Ovary (tissue), 9 donors: Measurements from ENCODE around the gene CCDC60. TPM values are rescaled to one million over a fixed set of nuclear protein-coding genes. Genes with fewer than 3 reads are reported as not detected.

Experiments used
- DNase-seq, 5 donors: peaks; one replicate each; pipeline ENCODE4 v3.0.0-alpha.2; 2019 to 2020
- H3K27ac ChIP-seq, 2 donors: fragments of 200-600 bp; one replicate each; pipeline versions ENCODE4 v1.5.1 to v1.8.0; 2019 to 2022
- H3K27me3 ChIP-seq: fragments of 200-600 bp; one replicate; pipeline ENCODE4 v1.8.0; 2022
- H3K36me3 ChIP-seq: fragments of 200-600 bp; sonication (generic); one replicate; pipeline ENCODE4 v1.5.1; 2019
- H3K4me1 ChIP-seq: one replicate; pipeline ENCODE4 v1.8.1; 2013; ENCODE audit warnings: mild to moderate bottlenecking, moderate library complexity; ENCODE audit not compliant: insufficient read depth
- H3K4me3 ChIP-seq: fragments of 200-600 bp; sonication (generic); one replicate; pipeline ENCODE4 v1.5.1; 2017
- H3K9me3 ChIP-seq, 2 donors: fragments of 200-600 bp in 1 of 2; sonication (generic) in 1 of 2; one replicate each; pipeline versions ENCODE4 v1.5.1 to v1.8.1; 2013 to 2019; ENCODE audit warnings: mild to moderate bottlenecking in 1 of 2, moderate library complexity in 1 of 2
- EP300 ChIP-seq: sonication (generic); formaldehyde crosslinking; IDR thresholded peaks from one replicate; pipeline ENCODE4 v1.6.1; 2017; ENCODE audit warnings: antibody characterized with exemption
- POLR2A ChIP-seq: fragments of 450-650 bp; IDR thresholded peaks from one replicate; pipeline ENCODE4 v1.6.1; 2017; ENCODE audit warnings: antibody characterized with exemption, mild to moderate bottlenecking, moderate library complexity
- WGBS, 3 donors: extraction: QIAGEN DNeasy Blood & Tissue Kit in 1 of 3; methylation state at CpG; one replicate each; pipeline versions ENCODE4 v1.1.5 to v1.1.7; 2013 to 2017; 5-methylcytosine and 5-hydroxymethylcytosine counted together
- intact Hi-C, 4 donors: fragments of 100-400 bp; cut with DNase I; formaldehyde crosslinking; loops; one replicate each; pipeline versions ENCODE4 v1.11.0 to v1.15.1; 2022 to 2023
- polyA plus RNA-seq, 2 donors: library from polyadenylated mRNA; stranded (reverse); fragments of 200-250 nt in 1 of 2; fragments of 350-450 nt in 1 of 2; fragmentation: Illumina TruSeq in 1 of 2; extraction: RNeasy Lipid Tissue Mini Kit (QIAGEN cat#74804) in 1 of 2; gene quantifications; one replicate each; pipeline ENCODE4 v1.2.3, GENCODE V29; 2013 to 2014
- total RNA-seq, 7 donors: library from RNA; depleted of rRNA in 2 of 7; stranded (reverse); fragments of >200 nt in 2 of 7; fragmentation: NEBNext Ultra II Directional in 3 of 7; extraction: Animal tissue kit (Norgen Biotek cat#: 25700) in 3 of 7; gene quantifications; one replicate each; pipeline versions ENCODE4 v1.1.0 to v1.2.4, GENCODE V29; 2016 to 2023
- TF ChIP-seq, protein P1 (sequence below), 3 donors: fragments of 450-650 bp in 2 of 3; fragments of 200-600 bp in 1 of 3; IDR thresholded peaks; one replicate each; pipeline versions ENCODE4 v1.5.1 to v1.8.0; 2016 to 2022; ENCODE audit warnings: antibody characterized with exemption in 3 of 3, mild to moderate bottlenecking in 1 of 3
- donor health status: DM: no; HTN: no; CAD: no; lungs with moderate emphysema.
- donor health status: DM: no; HTN: no; CAD: no.
- donor health status: Bipolar disorder and iron deficiency.
- donor health status: DM: yes; HTN: yes; CAD: no.
- donor health status: DM: no; HTN: no; CAD: no.
- donor health status: DM: yes; HTN: yes; CAD: no.

Gene CCDC60
- total and polyA plus RNA-seq, 9 donors, result 0.32 to 9.1 (median 0.59) TPM; not detected in 3

DNA sequence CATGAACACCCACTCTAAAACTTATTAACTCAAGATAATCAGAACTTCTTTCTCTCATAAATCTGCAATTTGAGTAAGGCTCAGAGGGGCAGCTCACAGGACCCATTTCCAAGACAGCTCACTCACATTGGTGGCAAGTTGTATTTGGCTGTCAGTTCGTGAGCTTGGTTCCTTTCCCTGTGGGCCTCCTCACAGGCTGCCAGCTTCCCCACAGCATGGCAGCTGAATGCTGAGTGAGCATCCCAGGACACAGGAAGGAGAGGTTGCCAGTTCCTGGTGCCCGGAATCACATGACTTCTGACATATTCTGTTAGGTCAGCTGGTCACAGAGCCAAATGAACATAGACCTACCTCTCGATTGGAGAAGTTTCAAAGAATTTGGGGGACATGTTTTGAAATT is 142.4 kb downstream of the CCDC60 start:
- no peak overlapping the region for H3K27ac ChIP-seq
- no peaks in the 10 kb centered on the region for H3K9me3 ChIP-seq
- DNase-seq, result no peak
- no peaks in the 10 kb centered on the region for H3K4me1 ChIP-seq
- intact Hi-C loops, result no loop called here
- H3K4me3 ChIP-seq, result no peak overlapping the region
- TF ChIP-seq POLR2A (no peak), EP300 (no peak)
- TF ChIP-seq, protein P1, sequence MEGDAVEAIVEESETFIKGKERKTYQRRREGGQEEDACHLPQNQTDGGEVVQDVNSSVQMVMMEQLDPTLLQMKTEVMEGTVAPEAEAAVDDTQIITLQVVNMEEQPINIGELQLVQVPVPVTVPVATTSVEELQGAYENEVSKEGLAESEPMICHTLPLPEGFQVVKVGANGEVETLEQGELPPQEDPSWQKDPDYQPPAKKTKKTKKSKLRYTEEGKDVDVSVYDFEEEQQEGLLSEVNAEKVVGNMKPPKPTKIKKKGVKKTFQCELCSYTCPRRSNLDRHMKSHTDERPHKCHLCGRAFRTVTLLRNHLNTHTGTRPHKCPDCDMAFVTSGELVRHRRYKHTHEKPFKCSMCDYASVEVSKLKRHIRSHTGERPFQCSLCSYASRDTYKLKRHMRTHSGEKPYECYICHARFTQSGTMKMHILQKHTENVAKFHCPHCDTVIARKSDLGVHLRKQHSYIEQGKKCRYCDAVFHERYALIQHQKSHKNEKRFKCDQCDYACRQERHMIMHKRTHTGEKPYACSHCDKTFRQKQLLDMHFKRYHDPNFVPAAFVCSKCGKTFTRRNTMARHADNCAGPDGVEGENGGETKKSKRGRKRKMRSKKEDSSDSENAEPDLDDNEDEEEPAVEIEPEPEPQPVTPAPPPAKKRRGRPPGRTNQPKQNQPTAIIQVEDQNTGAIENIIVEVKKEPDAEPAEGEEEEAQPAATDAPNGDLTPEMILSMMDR (IDR thresholded peaks at IDR 0.05), result no peak
- 74 to 87% (median 84%) methylated on average over 3 of the region's 3 CpGs for WGBS, 3 donors
- H3K36me3 ChIP-seq, result no peaks in the 10 kb centered on the region
- no peaks in the 10 kb centered on the region for H3K27me3 ChIP-seq

- TF ChIP-seq POLR2A, result no peak
- TF ChIP-seq, protein P1 (IDR thresholded peaks at IDR 0.05), result no peak
- TF ChIP-seq EP300, result no peak
- intact Hi-C loops, result no loop called here
- Histone ChIP-seq H3K36me3 (no peaks in the 10 kb centered on the region), H3K27me3 (no peaks in the 10 kb centered on the region), H3K4me3 (no peak overlapping the region), H3K27ac (no peak overlapping the region), H3K4me1 (no peaks in the 10 kb centered on the region), H3K9me3 (no peaks in the 10 kb centered on the region)
- WGBS, 3 donors, result 67 to 75% (median 67%) methylated on average over 10 of the region's 10 CpGs
- DNase-seq, result no peak
Measured at GRCh38 chr12:119479121-119479561, 144.6 kb downstream of the CCDC60 start.

- no peaks in the 10 kb centered on the region for H3K9me3 ChIP-seq
- no peaks in the 10 kb centered on the region for H3K36me3 ChIP-seq
- H3K4me3 ChIP-seq, result no peak overlapping the region
- intact Hi-C loops, result no loop called here
- H3K27me3 ChIP-seq, result no peaks in the 10 kb centered on the region
- no peaks in the 10 kb centered on the region for H3K4me1 ChIP-seq
- TF ChIP-seq, protein P1 (IDR thresholded peaks at IDR 0.05), result no peak
- no peak for TF ChIP-seq EP300
- no peak for TF ChIP-seq POLR2A
- WGBS, 3 donors, result 89 to 93% (median 93%) methylated on average over 1 of the region's 1 CpG
- no peak overlapping the region for H3K27ac ChIP-seq
- no peak for DNase-seq
Measured at GRCh38 chr12:119480551-119480950, 146.0 kb downstream of the CCDC60 start.

- intact Hi-C loops, result no loop called here
- H3K36me3 ChIP-seq, result no peaks in the 10 kb centered on the region
- H3K9me3 ChIP-seq, result no peaks in the 10 kb centered on the region
- no peaks in the 10 kb centered on the region for H3K4me1 ChIP-seq
- 21 to 33% (median 26%) methylated on average over 4 of the region's 4 CpGs for WGBS, 3 donors
- H3K4me3 ChIP-seq, result no peak overlapping the region
- no peak overlapping the region for H3K27ac ChIP-seq
- no peaks in the 10 kb centered on the region for H3K27me3 ChIP-seq
- no peak for DNase-seq
- TF ChIP-seq EP300 (no peak), POLR2A (no peak)
- TF ChIP-seq, protein P1 (IDR thresholded peaks at IDR 0.05), result no peak
Measured at GRCh38 chr12:119486599-119487154, 152.1 kb downstream of the CCDC60 start.
